ENCODE measurements around the gene ACSL5.
"Not testable (repeated sequence)": the region's sequence is repeated elsewhere in the genome, so short reads cannot be mapped to it uniquely, and the experiment has no call there.

The ACSL5 gene

DNA sequence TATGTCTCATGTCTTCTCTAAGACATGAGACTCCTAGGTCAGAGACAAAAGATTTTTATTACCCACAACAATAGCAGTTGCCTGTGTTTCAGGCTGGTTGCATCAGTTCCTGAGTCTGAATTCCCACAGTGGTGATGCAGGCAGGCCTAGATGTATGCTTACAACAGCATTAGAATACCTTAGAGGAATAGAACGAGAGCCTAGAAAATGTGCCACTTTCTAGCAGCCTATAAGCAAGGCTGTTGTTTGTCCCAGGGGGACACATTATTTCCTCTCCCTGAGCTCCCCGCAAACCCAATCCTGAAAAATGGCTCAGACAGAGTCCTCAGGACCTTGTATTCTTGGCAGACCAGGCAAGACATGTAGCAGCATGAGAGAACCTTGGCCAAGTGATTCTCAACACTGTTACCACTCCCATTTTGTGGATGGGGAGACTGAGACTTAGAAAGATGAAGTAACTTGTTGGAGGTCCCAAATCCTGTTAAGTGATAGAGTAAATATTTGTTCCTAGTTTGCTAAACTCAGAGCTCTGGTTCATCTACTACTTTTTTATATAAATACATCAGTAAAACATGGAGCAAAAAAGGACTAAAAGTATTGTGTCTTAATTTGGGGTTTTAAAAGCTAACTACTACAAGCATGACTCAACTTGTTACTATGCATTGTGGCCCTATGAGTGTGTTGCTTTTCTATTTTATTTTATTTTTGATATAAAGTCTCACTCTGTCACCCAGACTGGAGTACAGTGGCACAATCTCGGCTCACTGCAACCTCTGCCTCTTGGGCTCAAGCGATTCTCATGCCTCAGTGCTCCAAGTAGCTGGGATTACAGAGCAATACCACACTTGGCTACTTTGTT, 87.3 kb downstream of the ACSL5 start:
- DNase-seq (ENCODE audit: low spot score) = peak; percentile 70

DNA sequence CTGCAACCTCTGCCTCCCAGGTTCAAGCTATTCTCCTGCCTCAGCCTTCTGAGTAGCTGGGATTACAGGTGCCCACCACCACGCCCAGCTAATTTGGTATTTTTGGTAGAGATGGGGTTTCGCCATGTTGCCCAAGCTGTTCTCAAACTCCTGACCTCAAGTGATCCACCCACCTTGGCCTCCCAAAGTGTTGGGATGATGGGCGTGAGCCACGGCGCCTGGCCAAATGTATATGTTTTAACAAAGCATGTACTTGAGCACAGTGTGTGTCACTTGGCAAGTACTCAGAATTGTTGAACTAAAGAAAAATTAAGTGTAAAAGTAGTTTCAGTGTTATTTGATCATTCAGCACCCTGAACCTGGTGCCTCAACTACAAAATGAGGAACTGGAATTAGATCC, 90.2 kb downstream of the ACSL5 start:
- not testable (repeated sequence) for DNase-seq (ENCODE audit: low spot score)

DNA sequence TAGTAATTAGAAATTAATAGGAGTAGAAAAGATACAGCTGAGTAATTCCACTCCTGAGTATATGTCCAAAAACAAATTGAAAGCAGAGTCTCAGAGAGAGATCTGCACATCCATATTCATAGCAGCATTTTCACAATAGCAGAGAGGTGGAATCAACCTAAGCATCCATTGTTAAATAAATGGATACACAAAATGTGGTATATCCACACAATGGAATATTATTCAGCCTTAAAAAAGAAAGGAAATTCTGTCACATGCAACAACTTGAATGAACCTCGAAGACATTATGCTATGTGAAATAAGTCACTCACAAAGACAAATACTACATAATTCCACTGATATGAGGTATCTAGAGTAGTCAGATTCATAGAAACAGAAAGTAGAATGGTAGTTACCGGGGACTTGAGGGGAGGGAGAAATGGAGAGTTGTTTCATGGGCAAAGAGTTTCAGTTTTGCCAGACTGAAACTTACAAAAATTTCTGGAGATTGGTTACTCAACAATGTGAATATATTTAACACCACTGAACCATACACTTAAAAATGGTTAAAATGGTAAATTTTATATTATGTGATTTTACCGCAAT, 91.5 kb downstream of the ACSL5 start:
- DNase-seq (ENCODE audit: low spot score) = no peak

DNA sequence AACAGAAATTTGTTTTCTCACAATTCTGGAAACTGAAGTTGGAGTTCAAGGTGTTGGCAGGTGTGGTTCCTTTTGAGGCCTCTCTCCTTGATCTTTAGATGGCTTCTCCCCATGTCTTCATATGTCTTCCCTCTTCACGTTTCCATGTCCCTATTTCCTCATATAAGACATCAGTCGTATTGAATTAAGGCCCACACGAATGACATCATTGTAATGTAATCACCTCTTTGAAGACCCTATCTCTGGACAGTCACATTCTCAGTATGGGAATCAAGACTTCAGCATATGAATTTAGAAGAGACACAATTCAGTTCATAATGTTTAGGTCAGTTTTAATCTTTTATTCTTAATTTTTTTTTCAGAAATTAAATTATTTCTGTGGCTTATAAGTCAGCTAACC, 92.9 kb downstream of the ACSL5 start:
- no peak for DNase-seq (ENCODE audit: low spot score)

DNA sequence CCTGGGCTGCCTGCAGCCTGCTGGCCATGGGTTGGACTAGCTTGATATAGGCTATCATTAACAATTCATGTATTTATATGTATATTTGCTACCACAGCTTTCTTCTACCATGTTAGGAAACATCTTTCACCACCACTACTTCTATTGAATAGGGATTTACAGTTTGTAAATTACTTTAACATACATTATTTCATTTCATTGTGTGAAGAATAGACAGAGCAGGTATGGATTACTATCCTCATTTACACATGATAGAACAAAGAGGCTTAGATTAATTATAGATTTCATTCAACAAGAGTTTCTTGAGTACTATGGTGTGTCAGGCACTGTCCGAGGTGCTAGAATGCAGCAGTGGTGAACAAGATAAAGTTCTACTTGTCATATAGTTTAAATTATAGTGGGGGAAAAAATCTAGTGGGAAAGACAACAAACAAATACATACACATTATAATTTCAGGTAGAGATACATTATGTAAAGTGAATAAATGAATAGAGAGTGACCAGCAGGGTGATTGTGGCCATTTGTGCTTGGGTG, 93.7 kb downstream of the ACSL5 start:
- no peak for DNase-seq (ENCODE audit: low spot score)

DNA sequence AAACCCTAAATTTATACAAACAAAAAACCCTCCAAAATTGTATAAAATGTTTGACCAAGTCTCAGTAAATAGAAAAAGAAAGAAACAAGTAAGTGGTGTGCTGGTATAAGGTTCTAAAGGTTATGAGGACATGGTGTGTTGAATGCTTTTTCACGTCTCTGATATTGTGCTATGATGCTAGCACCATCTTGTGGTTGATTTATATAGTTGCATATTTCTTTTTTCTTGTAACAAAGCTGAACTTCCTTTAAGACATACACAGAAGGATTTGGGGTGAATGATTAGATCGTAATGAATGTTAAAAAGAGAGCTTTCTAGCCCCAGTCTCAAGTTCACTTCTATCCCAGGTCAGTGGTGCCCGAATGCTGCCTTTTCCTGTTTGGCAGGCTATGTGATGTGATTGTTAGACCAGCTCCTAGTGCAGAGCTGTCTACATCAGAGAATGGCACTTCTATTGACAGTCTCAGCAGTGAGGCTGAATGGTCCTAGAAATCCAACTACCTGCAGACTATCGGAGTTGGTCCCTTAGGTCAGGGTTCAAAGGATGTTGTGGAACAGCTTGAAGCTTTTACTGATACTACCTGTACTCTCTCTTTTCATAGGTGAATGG, 98.1 kb downstream of the ACSL5 start:
- DNase-seq (ENCODE audit: low spot score) = peak; percentile 69

DNA sequence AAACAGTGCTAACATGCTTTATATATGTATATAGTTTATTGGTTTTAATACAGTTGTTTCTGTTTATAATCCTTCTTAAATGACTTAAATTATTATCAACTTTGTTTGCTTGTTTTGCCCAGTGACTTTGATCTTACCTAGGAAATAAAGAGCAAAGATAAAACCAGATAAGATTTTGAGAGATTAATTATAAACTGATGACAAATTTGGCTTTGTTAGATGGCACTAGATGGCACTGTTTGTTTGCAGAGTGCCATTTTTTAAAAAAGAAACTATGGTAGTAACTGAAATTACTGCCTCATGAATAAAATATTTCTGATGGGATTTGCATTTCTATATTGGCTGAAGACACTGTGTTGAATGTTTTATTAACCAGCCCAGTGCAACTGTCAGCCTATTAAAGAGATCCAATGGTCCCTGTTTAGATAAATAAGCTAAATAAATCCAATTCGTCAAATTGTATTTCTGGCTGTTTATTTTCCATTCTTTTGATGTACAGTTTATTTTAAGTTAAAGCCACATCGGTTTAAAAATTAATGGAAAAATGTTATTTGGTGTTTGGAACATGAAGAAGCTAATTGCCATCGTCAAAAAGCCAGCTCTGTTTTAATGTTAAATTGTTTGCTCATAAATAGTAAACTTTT, 101.8 kb downstream of the ACSL5 start:
- DNase-seq (ENCODE audit: low spot score) = no peak

Measured in LoVo (cell line).